GM18907 (cell line): Measurements from ENCODE around the gene MCRIP2.

Source experiments
- ATAC-seq: cut with Tn5 transposase; IDR thresholded peaks from one replicate; pipeline ENCODE4 v1.9.1; 2021; ENCODE audit warnings: mild to moderate bottlenecking, moderate library complexity; ENCODE audit not compliant: unreplicated experiment

Gene MCRIP2

DNA sequence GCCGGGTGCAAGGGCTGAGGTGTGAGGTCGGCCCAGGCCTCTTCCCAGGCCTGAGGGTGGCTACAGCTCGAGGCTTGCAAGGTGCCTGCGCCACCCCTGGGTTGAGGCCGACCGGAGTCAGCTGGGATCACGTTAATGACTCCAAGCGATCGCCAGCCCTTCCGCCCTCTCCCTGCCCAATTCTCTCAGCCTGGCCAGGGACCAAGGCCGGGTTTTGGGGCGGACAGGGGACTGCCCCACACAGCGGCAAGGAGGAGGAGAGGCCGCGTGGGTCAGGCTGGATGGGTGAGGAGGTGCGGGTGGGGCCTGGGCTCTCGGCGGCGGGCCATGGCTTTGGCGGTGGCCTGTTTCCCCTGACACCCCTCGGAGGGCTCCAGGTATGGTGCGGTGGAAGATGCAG, 51.7 kb downstream of the MCRIP2 start:
- no peak for ATAC-seq

DNA sequence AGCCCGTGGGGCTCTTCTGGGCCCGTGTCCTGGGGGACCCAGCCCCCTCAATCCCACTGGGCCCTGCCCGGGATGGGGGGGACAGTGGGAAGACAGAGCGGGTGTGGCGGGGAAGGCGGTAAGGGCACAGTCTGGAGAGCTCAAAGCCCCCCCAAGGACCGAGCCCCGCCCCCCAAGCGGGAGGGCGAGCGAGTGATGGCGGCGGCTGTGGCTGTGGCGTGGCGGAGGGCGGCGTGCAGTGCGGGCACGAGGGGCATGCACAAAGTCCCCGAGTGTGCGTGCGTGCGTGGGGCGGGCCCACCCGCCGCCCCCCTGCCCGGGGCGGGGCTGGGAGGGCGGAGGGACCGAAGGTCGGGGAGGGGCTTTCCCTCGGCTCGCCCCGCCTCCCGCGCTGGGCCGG, 52.1 kb downstream of the MCRIP2 start:
- ATAC-seq = no peak

GRCh38 chr16:694187-694862, 52.7 kb downstream of the MCRIP2 start:
- no peak for ATAC-seq

- ATAC-seq = no peak
Measured at GRCh38 chr16:694863-695354, 53.3 kb downstream of the MCRIP2 start.

DNA sequence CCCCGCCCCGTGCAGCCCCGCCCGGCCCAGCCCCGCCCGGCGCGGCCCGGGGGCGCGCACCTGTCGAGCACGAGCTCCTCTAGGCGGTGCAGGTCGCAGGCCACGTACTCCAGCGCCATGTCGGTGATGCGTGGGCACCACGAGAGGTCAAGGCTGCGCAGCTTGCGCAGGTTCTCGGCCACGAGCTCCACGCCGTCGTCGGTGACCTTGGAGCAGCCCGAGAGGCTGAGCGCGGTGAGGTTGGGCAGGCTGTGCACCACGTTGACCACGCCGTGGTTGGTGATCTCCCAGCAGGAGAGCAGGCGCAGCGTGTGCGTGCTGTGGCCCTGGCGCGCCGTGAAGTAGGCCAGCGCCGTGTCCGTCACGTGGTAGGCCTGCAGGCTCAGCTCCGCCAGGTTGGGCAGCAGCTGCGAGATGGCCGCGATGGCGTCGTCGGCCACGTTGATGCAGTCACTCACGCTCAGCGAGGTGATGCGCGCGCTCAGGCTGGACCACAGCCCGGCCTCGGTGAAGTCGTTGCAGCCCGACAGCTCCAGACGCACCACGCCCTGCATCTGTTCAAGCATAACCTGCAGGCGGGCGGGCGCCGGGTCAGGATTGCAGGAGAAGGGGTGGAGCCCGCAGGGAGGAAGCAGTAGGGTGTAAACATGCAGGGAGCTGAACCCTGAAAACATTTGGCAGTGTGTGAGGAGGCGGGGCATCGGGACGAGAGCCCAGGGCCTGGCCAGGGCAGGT, 53.9 kb downstream of the MCRIP2 start:
- ATAC-seq = no peak
